ENCODE results near the gene HIVEP1.

DNA sequence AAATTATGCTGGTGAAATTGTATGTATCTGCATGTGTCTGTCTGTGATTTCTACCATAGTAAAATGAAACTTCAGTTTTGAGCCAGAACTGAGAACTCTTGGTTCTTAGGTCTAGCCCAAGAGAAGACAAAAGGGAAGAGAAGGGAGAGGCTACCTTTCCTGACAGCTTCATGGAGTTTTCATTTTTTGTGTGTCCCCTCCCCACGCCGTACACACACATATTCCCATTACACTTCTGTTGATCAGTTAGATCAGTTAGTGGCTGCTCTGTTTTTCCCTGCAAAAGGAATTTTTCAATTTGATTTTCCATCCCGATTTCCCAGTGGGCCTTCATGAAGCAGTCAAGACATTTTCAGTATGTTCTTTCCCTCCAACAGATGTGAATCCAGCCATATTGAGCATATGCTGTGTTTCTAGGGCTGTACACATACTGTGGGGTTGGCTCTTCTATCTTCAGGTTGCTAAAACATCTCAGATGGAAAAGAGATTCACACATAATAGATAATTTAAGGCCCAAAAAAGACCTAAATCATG is 52.5 kb downstream of the HIVEP1 start:
- TF ChIP-seq, protein P1, sequence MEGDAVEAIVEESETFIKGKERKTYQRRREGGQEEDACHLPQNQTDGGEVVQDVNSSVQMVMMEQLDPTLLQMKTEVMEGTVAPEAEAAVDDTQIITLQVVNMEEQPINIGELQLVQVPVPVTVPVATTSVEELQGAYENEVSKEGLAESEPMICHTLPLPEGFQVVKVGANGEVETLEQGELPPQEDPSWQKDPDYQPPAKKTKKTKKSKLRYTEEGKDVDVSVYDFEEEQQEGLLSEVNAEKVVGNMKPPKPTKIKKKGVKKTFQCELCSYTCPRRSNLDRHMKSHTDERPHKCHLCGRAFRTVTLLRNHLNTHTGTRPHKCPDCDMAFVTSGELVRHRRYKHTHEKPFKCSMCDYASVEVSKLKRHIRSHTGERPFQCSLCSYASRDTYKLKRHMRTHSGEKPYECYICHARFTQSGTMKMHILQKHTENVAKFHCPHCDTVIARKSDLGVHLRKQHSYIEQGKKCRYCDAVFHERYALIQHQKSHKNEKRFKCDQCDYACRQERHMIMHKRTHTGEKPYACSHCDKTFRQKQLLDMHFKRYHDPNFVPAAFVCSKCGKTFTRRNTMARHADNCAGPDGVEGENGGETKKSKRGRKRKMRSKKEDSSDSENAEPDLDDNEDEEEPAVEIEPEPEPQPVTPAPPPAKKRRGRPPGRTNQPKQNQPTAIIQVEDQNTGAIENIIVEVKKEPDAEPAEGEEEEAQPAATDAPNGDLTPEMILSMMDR (IDR thresholded peaks at IDR 0.05): no peak
- TF ChIP-seq POLR2A (IDR thresholded peaks at IDR 0.05): no peak

Measured in right lobe of liver (tissue), 4 donors.